Liver (tissue), 3 donors: ENCODE data around the gene IFNA16.
"Not testable (repeated sequence)": the region's sequence is repeated elsewhere in the genome, so short reads cannot be mapped to it uniquely, and the experiment has no call there.

Source experiments
- CTCF ChIP-seq: fragments of 150-350 bp; IDR thresholded peaks from 2 replicates; pipeline ENCODE4 v1.5.1; 2017; ENCODE audit warnings: improper control_type of control experiment, low read depth, low read length; ENCODE audit not compliant: missing input control
- GABPA ChIP-seq, 2 donors: IDR thresholded peaks in 1 of 2; conservative IDR thresholded peaks in 1 of 2; 2 replicates each; pipeline ENCODE4 v1.6.1; 2016; ENCODE audit warnings: antibody characterized with exemption in 2 of 2, mild to moderate bottlenecking in 1 of 2, moderate library complexity in 1 of 2
- JUND ChIP-seq, 2 donors: IDR thresholded peaks; 2 replicates each; pipeline ENCODE4 v1.6.1; 2016; ENCODE audit warnings: antibody characterized with exemption in 2 of 2
- RAD21 ChIP-seq, 2 donors: IDR thresholded peaks; 2 replicates each; pipeline ENCODE4 v1.6.1; 2016; ENCODE audit warnings: antibody characterized with exemption in 2 of 2, mild to moderate bottlenecking in 2 of 2
- REST ChIP-seq: IDR thresholded peaks from 2 replicates; pipeline ENCODE4 v1.6.1; 2016; ENCODE audit warnings: antibody characterized with exemption, mild to moderate bottlenecking
- SP1 ChIP-seq: IDR thresholded peaks from 2 replicates; pipeline ENCODE4 v1.6.1; 2018; ENCODE audit warnings: antibody characterized with exemption, mild to moderate bottlenecking
- YY1 ChIP-seq: IDR thresholded peaks from 2 replicates; pipeline ENCODE4 v1.6.1; 2016; ENCODE audit warnings: antibody characterized with exemption, mild to moderate bottlenecking
- TF ChIP-seq, protein P1 (sequence below): IDR thresholded peaks from 2 replicates; pipeline ENCODE4 v1.6.1; 2016; ENCODE audit warnings: antibody characterized with exemption
- donor health status: healthy.
- donor health status: healthy.

GRCh38 chr9:21217211-21217610, at the start of gene IFNA16:
- TF ChIP-seq CTCF; SP1; REST; JUND (IDR thresholded peaks at IDR 0.05); RAD21 (IDR thresholded peaks at IDR 0.05); GABPA (IDR thresholded peaks at IDR 0.05 in 1 of 2, conservative IDR thresholded peaks at IDR 0.05 in 1 of 2); YY1: not testable (repeated sequence)
- TF ChIP-seq, protein P1, sequence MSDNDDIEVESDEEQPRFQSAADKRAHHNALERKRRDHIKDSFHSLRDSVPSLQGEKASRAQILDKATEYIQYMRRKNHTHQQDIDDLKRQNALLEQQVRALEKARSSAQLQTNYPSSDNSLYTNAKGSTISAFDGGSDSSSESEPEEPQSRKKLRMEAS = not testable (repeated sequence)
